H1 (cell line): ENCODE results near the gene ITPR1. TPM values are rescaled to one million over a fixed set of nuclear protein-coding genes. Genes with fewer than 3 reads are reported as not detected.

ENCODE experiments used
- CTCF ChIA-PET: fragments of 300-600 bp; sonication (Branson Sonifier 250); formaldehyde crosslinking; loops from one replicate; lab custom pipeline; 2021; ENCODE audit not compliant: partially characterized antibody; lab: Charles Lee
- POLR2A ChIA-PET: fragments of 300-600 bp; sonication (Branson Sonifier 250); formaldehyde crosslinking; loops from one replicate; lab custom pipeline; 2021; ENCODE audit warnings: inconsistent platforms; ENCODE audit not compliant: partially characterized antibody; lab: Charles Lee
- DNase-seq, 2 experiments: peaks; one replicate each; pipeline versions ENCODE4 v3.0.0 to v3.0.0-alpha.2; 2010 to 2022; ENCODE audit warnings: low spot score in 2 of 2, low read depth in 1 of 2, mixed read lengths in 1 of 2
- FAIRE-seq: peaks from 2 replicates; lab custom pipeline; 2011; peaks lifted over from hg19 to GRCh38; lab: Jason Lieb, UNC
- H2AFZ ChIP-seq: 2 replicates; pipeline ENCODE4 v1.8.1; 2012; ENCODE audit warnings: low read length, inconsistent platforms
- H2AK5ac ChIP-seq: 2 replicates; pipeline ENCODE4 v1.6.1; 2013; ENCODE audit warnings: low read depth, low read length
- H2BK120ac ChIP-seq: replicated peaks from 2 replicates; pipeline ENCODE3; 2013; ENCODE audit warnings: low read depth, low read length, inconsistent platforms
- H2BK12ac ChIP-seq: 2 replicates; pipeline ENCODE4 v1.6.1; 2013; ENCODE audit warnings: low read depth, low read length
- H2BK15ac ChIP-seq: 2 replicates; pipeline ENCODE4 v1.6.1; 2013; ENCODE audit warnings: low read length
- H2BK20ac ChIP-seq: 2 replicates; pipeline ENCODE4 v1.6.1; 2013; ENCODE audit warnings: low read length
- H2BK5ac ChIP-seq: 2 replicates; pipeline ENCODE4 v1.6.1; 2013; ENCODE audit warnings: low read depth, low read length
- H3K14ac ChIP-seq: 2 replicates; pipeline ENCODE4 v1.6.1; 2013; ENCODE audit warnings: inconsistent platforms; ENCODE audit not compliant: insufficient read length
- H3K18ac ChIP-seq: 2 replicates; pipeline ENCODE4 v1.6.1; 2013; ENCODE audit warnings: low read length; ENCODE audit errors: extremely low read depth
- H3K23ac ChIP-seq: 2 replicates; pipeline ENCODE4 v1.6.1; 2013; ENCODE audit warnings: inconsistent platforms; ENCODE audit not compliant: insufficient read length
- H3K23me2 ChIP-seq: 2 replicates; pipeline ENCODE4 v1.6.1; 2013; ENCODE audit warnings: low read depth, low read length
- H3K27ac ChIP-seq: 2 replicates; pipeline ENCODE4 v1.6.1; 2011; ENCODE audit warnings: low read depth, low read length, inconsistent platforms
- H3K27me3 ChIP-seq, 4 experiments: replicated peaks in 1 of 4; 1 replicate in 1 of 4; 2 replicates in 3 of 4; pipeline versions ENCODE4 v1.6.1 to v1.8.1; 2011 to 2013; ENCODE audit warnings: low read length in 3 of 4, mild to moderate bottlenecking in 3 of 4, inconsistent platforms in 2 of 4, mixed read lengths in 2 of 4, moderate library complexity in 1 of 4; ENCODE audit not compliant: control insufficient read depth in 3 of 4, insufficient read depth in 3 of 4; ENCODE audit errors: extremely low read depth in 1 of 4
- H3K36me3 ChIP-seq, 4 experiments: 2 replicates each; pipeline versions ENCODE4 v1.6.1 to v1.8.1; 2011 to 2013; ENCODE audit warnings: mild to moderate bottlenecking in 4 of 4, low read length in 3 of 4, moderate library complexity in 2 of 4, control low read depth in 1 of 4, inconsistent platforms in 1 of 4; ENCODE audit not compliant: insufficient read depth in 4 of 4, control insufficient read depth in 2 of 4
- H3K4ac ChIP-seq: replicated peaks from 2 replicates; pipeline ENCODE3; 2013; ENCODE audit warnings: low read length, low read depth, mixed read lengths, inconsistent platforms; ENCODE audit not compliant: insufficient read length
- H3K4me1 ChIP-seq, 4 experiments: replicated peaks in 1 of 4; 1 replicate in 1 of 4; 2 replicates in 3 of 4; pipeline versions ENCODE4 v1.6.1 to v1.8.1; 2011 to 2013; ENCODE audit warnings: low read length in 3 of 4, inconsistent platforms in 2 of 4, mixed read lengths in 1 of 4; ENCODE audit not compliant: insufficient read depth in 4 of 4, control insufficient read depth in 3 of 4
- H3K4me2 ChIP-seq, 2 experiments: 2 replicates each; pipeline versions ENCODE4 v1.6.1 to v1.8.1; 2011 to 2013; ENCODE audit warnings: low read depth in 2 of 2, low read length in 2 of 2, control low read depth in 1 of 2, inconsistent platforms in 1 of 2, mild to moderate bottlenecking in 1 of 2; ENCODE audit not compliant: insufficient read depth in 1 of 2
- H3K4me3 ChIP-seq, 4 experiments: fragments of 200-600, 300-600 bp in 1 of 4; sonication (generic), shearing (Covaris generic), sonication (Bioruptor Twin) in 1 of 4; 2 replicates each; pipeline versions ENCODE4 v1.5.1 to v1.8.1; 2011 to 2016; ENCODE audit warnings: low read length in 4 of 4, low read depth in 3 of 4, control low read depth in 2 of 4, inconsistent platforms in 2 of 4, mild to moderate bottlenecking in 2 of 4, mixed read lengths in 1 of 4, moderate library complexity in 1 of 4; ENCODE audit not compliant: insufficient read depth in 2 of 4; ENCODE audit errors: extremely low read depth in 1 of 4
- H3K56ac ChIP-seq: replicated peaks from 2 replicates; pipeline ENCODE3; 2013; ENCODE audit warnings: low read depth, mild to moderate bottlenecking, mixed read lengths, low read length, inconsistent platforms; ENCODE audit not compliant: insufficient read length
- H3K79me1 ChIP-seq: 2 replicates; pipeline ENCODE4 v1.6.1; 2013; ENCODE audit warnings: low read depth, low read length, control low read depth
- H3K79me2 ChIP-seq, 2 experiments: 2 replicates each; pipeline versions ENCODE4 v1.6.1 to v1.8.1; 2012 to 2013; ENCODE audit warnings: low read length in 2 of 2, mild to moderate bottlenecking in 2 of 2, inconsistent platforms in 1 of 2; ENCODE audit not compliant: insufficient read depth in 2 of 2, control insufficient read depth in 1 of 2
- H3K9ac ChIP-seq, 4 experiments: replicated peaks in 1 of 4; 1 replicate in 1 of 4; 2 replicates in 3 of 4; pipeline versions ENCODE4 v1.6.1 to v1.8.1; 2011 to 2013; ENCODE audit warnings: low read depth in 3 of 4, low read length in 3 of 4, control low read depth in 2 of 4, mild to moderate bottlenecking in 2 of 4, moderate library complexity in 2 of 4, inconsistent platforms in 1 of 4; ENCODE audit errors: extremely low read depth in 1 of 4
- H3K9me3 ChIP-seq, 2 experiments: 2 replicates each; pipeline versions ENCODE4 v1.6.1 to v1.8.1; 2012 to 2013; ENCODE audit warnings: mild to moderate bottlenecking in 2 of 2, moderate library complexity in 2 of 2, control low read depth in 1 of 2, inconsistent platforms in 1 of 2, low read depth in 1 of 2, low read length in 1 of 2, mixed read lengths in 1 of 2; ENCODE audit not compliant: insufficient read depth in 2 of 2
- H4K20me1 ChIP-seq, 2 experiments: replicated peaks in 1 of 2; 2 replicates each; pipeline versions ENCODE3 to v1.8.1; 2011 to 2013; ENCODE audit warnings: inconsistent platforms in 2 of 2, low read length in 2 of 2, mild to moderate bottlenecking in 1 of 2; ENCODE audit not compliant: insufficient read depth in 2 of 2, control insufficient read depth in 1 of 2
- H4K5ac ChIP-seq: 2 replicates; pipeline ENCODE4 v1.6.1; 2013; ENCODE audit warnings: low read length, low read depth, mixed read lengths, inconsistent platforms; ENCODE audit not compliant: insufficient read length
- H4K8ac ChIP-seq: 2 replicates; pipeline ENCODE4 v1.8.0; 2013; ENCODE audit warnings: mild to moderate bottlenecking, moderate library complexity, low read length, inconsistent platforms; ENCODE audit not compliant: insufficient read depth; ENCODE audit errors: extremely low read depth
- H4K91ac ChIP-seq: replicated peaks from 2 replicates; pipeline ENCODE3; 2013; ENCODE audit warnings: low read length, mixed read lengths, inconsistent platforms; ENCODE audit not compliant: insufficient read length
- BACH1 ChIP-seq: IDR thresholded peaks from 2 replicates; pipeline ENCODE4 v1.6.1; 2012; ENCODE audit warnings: low read length, improper control_type of control experiment
- CHD1 ChIP-seq: IDR thresholded peaks from 2 replicates; pipeline ENCODE4 v1.6.1; 2012; ENCODE audit warnings: low read depth, low read length, improper control_type of control experiment
- CHD2 ChIP-seq: IDR thresholded peaks from 2 replicates; pipeline ENCODE4 v1.6.1; 2012; ENCODE audit warnings: low read length, improper control_type of control experiment
- EP300 ChIP-seq, 2 experiments: IDR thresholded peaks; 1 replicate in 1 of 2; 2 replicates in 1 of 2; pipeline ENCODE4 v1.6.1; 2011 to 2012; ENCODE audit warnings: low read depth in 2 of 2, low read length in 2 of 2, mild to moderate bottlenecking in 2 of 2, borderline replicate concordance in 1 of 2, inconsistent platforms in 1 of 2, moderate library complexity in 1 of 2
- PHF8 ChIP-seq: fragments of 200-600 bp; sonication (generic); conservative IDR thresholded peaks from 2 replicates; pipeline ENCODE4 v1.7.1; 2012; ENCODE audit warnings: low read depth, mild to moderate bottlenecking, inconsistent platforms, low read length, moderate library complexity
- RAD21 ChIP-seq, 2 experiments: IDR thresholded peaks in 1 of 2; conservative IDR thresholded peaks in 1 of 2; 2 replicates each; pipeline ENCODE4 v1.6.1; 2011; ENCODE audit warnings: low read depth in 2 of 2, low read length in 2 of 2, improper control_type of control experiment in 1 of 2, inconsistent platforms in 1 of 2, mild to moderate bottlenecking in 1 of 2, moderate library complexity in 1 of 2
- RBBP5 ChIP-seq: IDR thresholded peaks from 2 replicates; pipeline ENCODE4 v1.7.1; 2012; ENCODE audit warnings: low read depth, mild to moderate bottlenecking, inconsistent platforms, low read length, moderate library complexity, borderline replicate concordance
- RFX5 ChIP-seq: IDR thresholded peaks from 2 replicates; pipeline ENCODE4 v1.6.1; 2011; ENCODE audit warnings: low read depth, low read length, improper control_type of control experiment, borderline replicate concordance
- ZNF274 ChIP-seq: IDR thresholded peaks from 2 replicates; pipeline ENCODE4 v1.7.0; 2012; ENCODE audit warnings: low read length, borderline replicate concordance; ENCODE audit errors: extremely low read depth
- WGBS, 2 experiments: shearing (Covaris generic) in 1 of 2; methylation state at CpG; one replicate each; pipeline versions ENCODE4 v1.1.6 to v1.1.7; 2013 to 2015; ENCODE audit warnings: low lambda C conversion rate in 2 of 2, mixed read lengths in 2 of 2, inconsistent platforms in 1 of 2, low coverage in 1 of 2, missing lambda C conversion rate in 1 of 2; ENCODE audit not compliant: insufficient replicate concordance in 2 of 2, insufficient coverage in 1 of 2, insufficient read length in 1 of 2; ENCODE audit errors: extremely low coverage in 1 of 2, missing lambda C conversion rate in 1 of 2; 5-methylcytosine and 5-hydroxymethylcytosine counted together
- polyA plus RNA-seq, 7 experiments: library from polyadenylated mRNA; depleted of rRNA in 3 of 7; stranded (reverse) in 5 of 7; unstranded in 2 of 7; fragments of >200 nt in 5 of 7; fragments of 200-250 nt in 2 of 7; gene quantifications; 1 replicate in 5 of 7; 2 replicates in 1 of 7; 4 replicates in 1 of 7; pipeline versions ENCODE4 v1.2.1 to v1.2.3, GENCODE V29; 2011 to 2013; ENCODE audit warnings: missing spikeins in 2 of 7, mixed read lengths in 2 of 7
- total RNA-seq: library from RNA; stranded (reverse); fragmentation: NEBNext Ultra II Directional; extraction: Animal tissue kit (Norgen Biotek cat#: 25700); gene quantifications from 2 replicates; pipeline ENCODE4 v1.2.1, GENCODE V29; 2021
- TF ChIP-seq, protein P1 (sequence below), 3 experiments: IDR thresholded peaks; 1 replicate in 2 of 3; 2 replicates in 1 of 3; pipeline versions ENCODE4 v1.5.1 to v1.6.1; 2011; ENCODE audit warnings: low read length in 3 of 3, mild to moderate bottlenecking in 3 of 3, inconsistent platforms in 2 of 3, low read depth in 1 of 3, moderate library complexity in 1 of 3; ENCODE audit not compliant: insufficient read depth in 1 of 3; ENCODE audit errors: control extremely low read depth in 1 of 3

Gene ITPR1
- total and polyA plus RNA-seq, 2 of the 8 experiments (the other 6 are each of a cell fraction or from before 2014, with no cell fraction given) = 2.5 to 16.3 TPM

DNA sequence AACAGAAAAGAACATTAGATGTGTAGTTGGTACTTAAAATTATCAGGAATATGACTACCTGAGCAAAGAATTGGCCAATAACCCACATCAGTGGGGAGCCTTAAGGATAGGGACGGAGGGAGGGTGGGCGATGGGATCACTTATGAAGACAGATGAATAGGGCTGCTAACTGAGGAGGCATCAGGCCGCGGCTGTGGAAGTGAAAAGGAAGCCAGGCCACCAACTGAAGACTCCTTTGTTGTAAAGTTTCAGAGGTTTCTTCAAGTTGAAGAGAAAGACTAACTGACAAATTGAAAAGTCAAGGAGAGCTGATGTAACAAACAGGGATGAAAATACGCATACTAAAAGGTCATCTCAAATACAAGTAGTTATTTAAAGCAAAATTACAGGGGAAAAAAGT, 350.5 kb downstream of the ITPR1 start:
- Histone ChIP-seq H3K9me3 (no peaks in the 10 kb centered on the region), H3K4ac (no peak overlapping the region), H3K18ac (no peak overlapping the region), H2AK5ac (no peak overlapping the region), H2BK120ac (no peak overlapping the region), H2BK20ac (no peak overlapping the region), H2BK12ac (no peak overlapping the region), H3K4me1 (peaks cover 0 to 4% (median 0%) of the 10 kb centered on the region in 4 experiments; a peak in 1 of 7 replicates), H3K36me3 (no peaks in the 10 kb centered on the region), H3K79me2 (no peaks in the 10 kb centered on the region), H2BK15ac (no peak overlapping the region), H3K27me3 (no peaks in the 10 kb centered on the region), H3K4me3 (no peak overlapping the region), H3K4me2 (no peak overlapping the region), H4K20me1 (no peaks in the 10 kb centered on the region), H2BK5ac (no peak overlapping the region), H4K5ac (no peak overlapping the region), H3K56ac (no peak overlapping the region), H3K79me1 (no peaks in the 10 kb centered on the region), H3K23ac (no peak overlapping the region), H3K14ac (no peak overlapping the region), H3K27ac (no peak overlapping the region), H3K23me2 (no peaks in the 10 kb centered on the region), H2AFZ (no peak overlapping the region), H4K8ac (no peak overlapping the region), H4K91ac (no peak overlapping the region), H3K9ac (no peak overlapping the region)
- CTCF ChIA-PET = interaction anchor here (1.1 to 1.2 kb wide), 3 partner anchors 12 to 123 kb away, joined by 3 to 5 read pairs (median 4); no protein-coding TSS in a partner anchor
- FAIRE-seq (no peak), DNase-seq (no peak)
- 92% methylated on average over 5 of the region's 5 CpGs; no CpG with 5 or more reads in 1 of the 2 experiments for WGBS, 2 experiments
- no peak for TF ChIP-seq RBBP5
- no peak for TF ChIP-seq PHF8
- no peak for TF ChIP-seq RFX5
- no peak for TF ChIP-seq ZNF274
- no peak for TF ChIP-seq EP300 (IDR thresholded peaks at IDR 0.05; ENCODE audit: borderline replicate concordance in 1 of 2, low read depth in 2 of 2, low read length in 2 of 2)
- TF ChIP-seq RAD21 (IDR thresholded peaks at IDR 0.05 in 1 of 2, conservative IDR thresholded peaks at IDR 0.05 in 1 of 2; ENCODE audit: low read depth in 2 of 2, low read length in 2 of 2) = no peak
- no peak for TF ChIP-seq BACH1
- TF ChIP-seq, protein P1, sequence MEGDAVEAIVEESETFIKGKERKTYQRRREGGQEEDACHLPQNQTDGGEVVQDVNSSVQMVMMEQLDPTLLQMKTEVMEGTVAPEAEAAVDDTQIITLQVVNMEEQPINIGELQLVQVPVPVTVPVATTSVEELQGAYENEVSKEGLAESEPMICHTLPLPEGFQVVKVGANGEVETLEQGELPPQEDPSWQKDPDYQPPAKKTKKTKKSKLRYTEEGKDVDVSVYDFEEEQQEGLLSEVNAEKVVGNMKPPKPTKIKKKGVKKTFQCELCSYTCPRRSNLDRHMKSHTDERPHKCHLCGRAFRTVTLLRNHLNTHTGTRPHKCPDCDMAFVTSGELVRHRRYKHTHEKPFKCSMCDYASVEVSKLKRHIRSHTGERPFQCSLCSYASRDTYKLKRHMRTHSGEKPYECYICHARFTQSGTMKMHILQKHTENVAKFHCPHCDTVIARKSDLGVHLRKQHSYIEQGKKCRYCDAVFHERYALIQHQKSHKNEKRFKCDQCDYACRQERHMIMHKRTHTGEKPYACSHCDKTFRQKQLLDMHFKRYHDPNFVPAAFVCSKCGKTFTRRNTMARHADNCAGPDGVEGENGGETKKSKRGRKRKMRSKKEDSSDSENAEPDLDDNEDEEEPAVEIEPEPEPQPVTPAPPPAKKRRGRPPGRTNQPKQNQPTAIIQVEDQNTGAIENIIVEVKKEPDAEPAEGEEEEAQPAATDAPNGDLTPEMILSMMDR (IDR thresholded peaks at IDR 0.05; ENCODE audit: control extremely low read depth in 1 of 3, insufficient read depth in 1 of 3, low read depth in 1 of 3, low read length in 3 of 3) = no peak
- no peak for TF ChIP-seq CHD2
- TF ChIP-seq CHD1 = no peak
- POLR2A ChIA-PET = interaction anchor here (0.7 kb wide), 1 partner anchor 46 kb away, joined by 3 read pairs; no protein-coding TSS in a partner anchor
